Measurements from ENCODE around the gene WDR55.
A peak's percentile ranks its signal among the peaks of the same experiment; 100 is the strongest.

Gene WDR55

DNA sequence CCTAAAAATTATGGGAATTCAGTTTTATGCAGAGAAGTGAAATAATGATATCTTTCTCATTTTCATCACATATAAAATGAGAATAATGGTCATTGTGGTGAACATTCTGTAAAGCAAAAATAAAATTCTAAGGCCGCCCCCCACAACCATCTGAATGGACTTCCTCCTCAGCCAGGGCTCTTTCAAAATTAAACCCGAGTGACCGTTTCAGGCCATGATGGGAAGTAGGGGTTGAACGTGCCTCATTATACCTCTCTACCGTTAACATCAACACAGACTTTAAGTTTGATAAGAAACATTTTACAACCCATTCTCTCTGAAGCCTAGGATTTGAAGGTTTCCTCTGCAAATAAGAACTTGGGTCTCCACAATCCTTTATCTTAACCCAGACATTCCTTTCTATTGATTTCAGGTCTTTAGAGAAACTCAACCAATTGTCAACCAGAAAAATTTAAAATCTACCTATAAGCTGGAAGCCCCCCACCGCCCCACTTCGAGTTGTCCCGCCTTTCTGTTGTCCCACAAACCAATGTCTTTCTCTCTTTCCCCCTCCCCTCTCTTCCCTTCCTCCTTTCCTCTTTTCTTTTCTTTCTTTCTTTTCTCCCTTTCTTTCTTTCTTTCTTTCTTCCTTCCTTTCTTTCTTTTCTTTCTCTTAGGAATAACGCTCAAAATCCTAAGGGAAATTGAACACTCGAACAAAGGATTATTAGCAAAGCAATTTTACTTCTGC, 27.2 kb upstream of the WDR55 start:
- no peak for TF ChIP-seq FOXP2 (optimal IDR thresholded peaks at IDR 0.05; ENCODE audit: borderline replicate concordance, extremely low read depth, extremely low read length, insufficient read depth)
- TF ChIP-seq TAF1 (IDR thresholded peaks at IDR 0.05; ENCODE audit: borderline replicate concordance, insufficient read depth, low read length), result no peak

DNA sequence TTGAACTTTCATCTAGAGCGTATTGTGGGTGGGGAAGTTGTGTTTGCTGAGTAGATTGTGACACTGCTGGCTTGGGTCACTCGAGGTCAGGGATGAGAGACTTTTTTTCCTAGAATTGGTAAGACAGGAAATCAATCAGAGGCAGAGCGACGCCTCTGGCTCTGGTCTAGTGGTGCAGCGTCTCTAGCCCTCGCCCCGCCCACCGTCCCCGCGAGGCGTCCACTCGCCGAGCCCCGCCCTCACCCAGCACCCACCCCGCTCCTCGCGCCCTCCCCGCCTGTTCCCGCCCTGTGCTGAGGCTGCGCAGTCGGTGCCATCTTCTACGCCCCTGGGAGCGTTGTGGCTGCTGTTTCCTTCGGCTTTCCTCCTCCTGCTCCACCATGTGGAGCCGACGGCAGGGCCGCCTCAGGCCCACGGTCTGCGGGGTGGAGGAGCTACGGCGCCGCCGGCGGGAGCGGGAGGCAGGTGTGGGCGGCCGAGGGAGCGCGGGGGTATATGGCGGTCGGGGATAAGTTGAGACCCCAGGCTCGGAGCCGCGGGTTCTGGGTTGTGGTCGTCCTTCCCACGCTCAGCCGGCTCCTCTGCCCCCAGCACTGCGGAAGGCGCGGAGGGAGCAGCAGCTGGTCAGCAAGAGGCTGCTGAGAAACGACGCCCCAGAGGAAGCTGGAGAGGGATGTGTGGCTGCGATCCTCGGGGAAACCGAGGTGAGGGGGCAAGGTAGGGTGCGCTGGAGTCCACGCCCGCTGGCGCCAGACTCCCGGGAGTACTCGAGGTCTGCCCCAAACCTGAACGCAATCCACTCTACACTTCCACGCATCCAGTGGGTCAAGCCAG, 25.3 kb upstream of the WDR55 start, which contains the start of gene TMCO6:
Gene TMCO6 (plus strand): TSS at position 304 of the 834 bp plus-strand sequence. CDS start 77 bp downstream, at position 381.
- TF ChIP-seq FOXP2 (optimal IDR thresholded peaks at IDR 0.05; ENCODE audit: borderline replicate concordance, extremely low read depth, extremely low read length, insufficient read depth) (peak; percentile 37), POLR2AphosphoS5 (IDR thresholded peaks at IDR 0.05; ENCODE audit: low read depth, low read length) (peak; percentile 94), TAF1 (IDR thresholded peaks at IDR 0.05; ENCODE audit: borderline replicate concordance, insufficient read depth, low read length) (peak; percentile 74; the same call in 1 of the 2 replicates), SIN3A (IDR thresholded peaks at IDR 0.05; ENCODE audit: borderline replicate concordance, insufficient read depth, low read length) (0 out of 2 replicates have a peak, but pooled peaks have one; percentile 10)
- TF ChIP-seq, protein P1, sequence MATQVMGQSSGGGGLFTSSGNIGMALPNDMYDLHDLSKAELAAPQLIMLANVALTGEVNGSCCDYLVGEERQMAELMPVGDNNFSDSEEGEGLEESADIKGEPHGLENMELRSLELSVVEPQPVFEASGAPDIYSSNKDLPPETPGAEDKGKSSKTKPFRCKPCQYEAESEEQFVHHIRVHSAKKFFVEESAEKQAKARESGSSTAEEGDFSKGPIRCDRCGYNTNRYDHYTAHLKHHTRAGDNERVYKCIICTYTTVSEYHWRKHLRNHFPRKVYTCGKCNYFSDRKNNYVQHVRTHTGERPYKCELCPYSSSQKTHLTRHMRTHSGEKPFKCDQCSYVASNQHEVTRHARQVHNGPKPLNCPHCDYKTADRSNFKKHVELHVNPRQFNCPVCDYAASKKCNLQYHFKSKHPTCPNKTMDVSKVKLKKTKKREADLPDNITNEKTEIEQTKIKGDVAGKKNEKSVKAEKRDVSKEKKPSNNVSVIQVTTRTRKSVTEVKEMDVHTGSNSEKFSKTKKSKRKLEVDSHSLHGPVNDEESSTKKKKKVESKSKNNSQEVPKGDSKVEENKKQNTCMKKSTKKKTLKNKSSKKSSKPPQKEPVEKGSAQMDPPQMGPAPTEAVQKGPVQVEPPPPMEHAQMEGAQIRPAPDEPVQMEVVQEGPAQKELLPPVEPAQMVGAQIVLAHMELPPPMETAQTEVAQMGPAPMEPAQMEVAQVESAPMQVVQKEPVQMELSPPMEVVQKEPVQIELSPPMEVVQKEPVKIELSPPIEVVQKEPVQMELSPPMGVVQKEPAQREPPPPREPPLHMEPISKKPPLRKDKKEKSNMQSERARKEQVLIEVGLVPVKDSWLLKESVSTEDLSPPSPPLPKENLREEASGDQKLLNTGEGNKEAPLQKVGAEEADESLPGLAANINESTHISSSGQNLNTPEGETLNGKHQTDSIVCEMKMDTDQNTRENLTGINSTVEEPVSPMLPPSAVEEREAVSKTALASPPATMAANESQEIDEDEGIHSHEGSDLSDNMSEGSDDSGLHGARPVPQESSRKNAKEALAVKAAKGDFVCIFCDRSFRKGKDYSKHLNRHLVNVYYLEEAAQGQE (IDR thresholded peaks at IDR 0.05; ENCODE audit: insufficient read depth in 1 of 2, low read depth in 2 of 2, low read length in 2 of 2), result 0 out of 4 replicates have a peak, but pooled peaks of 1 of the 2 experiments have one; percentile 16

DNA sequence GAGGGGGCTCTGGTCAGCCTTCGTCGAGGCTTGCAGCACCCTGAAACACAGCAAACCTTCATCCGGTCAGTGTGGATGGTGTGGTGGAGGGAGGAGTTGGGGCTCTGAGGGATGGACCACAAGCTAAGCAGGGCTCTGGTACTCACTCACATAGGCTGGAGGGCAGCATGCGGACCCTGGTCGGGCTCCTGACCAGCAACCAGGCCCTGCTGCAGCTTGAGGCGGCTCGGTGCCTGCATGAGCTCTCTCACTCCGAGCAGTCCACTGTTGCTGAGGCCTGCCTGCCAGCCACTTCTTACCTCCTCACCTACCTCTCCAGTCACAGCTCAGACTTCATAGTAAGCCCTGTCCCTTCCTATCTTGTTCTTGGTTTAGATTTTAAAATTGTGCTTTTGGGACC, 23.0 kb upstream of the WDR55 start:
- TF ChIP-seq SIN3A (IDR thresholded peaks at IDR 0.05; ENCODE audit: borderline replicate concordance, insufficient read depth, low read length) (no peak), TAF1 (IDR thresholded peaks at IDR 0.05; ENCODE audit: borderline replicate concordance, insufficient read depth, low read length) (no peak), FOXP2 (optimal IDR thresholded peaks at IDR 0.05; ENCODE audit: borderline replicate concordance, extremely low read depth, extremely low read length, insufficient read depth) (no peak), POLR2AphosphoS5 (IDR thresholded peaks at IDR 0.05; ENCODE audit: low read depth, low read length) (no peak)
- TF ChIP-seq, protein P1 (IDR thresholded peaks at IDR 0.05; ENCODE audit: insufficient read depth in 1 of 2, low read depth in 2 of 2, low read length in 2 of 2), result no peak

DNA sequence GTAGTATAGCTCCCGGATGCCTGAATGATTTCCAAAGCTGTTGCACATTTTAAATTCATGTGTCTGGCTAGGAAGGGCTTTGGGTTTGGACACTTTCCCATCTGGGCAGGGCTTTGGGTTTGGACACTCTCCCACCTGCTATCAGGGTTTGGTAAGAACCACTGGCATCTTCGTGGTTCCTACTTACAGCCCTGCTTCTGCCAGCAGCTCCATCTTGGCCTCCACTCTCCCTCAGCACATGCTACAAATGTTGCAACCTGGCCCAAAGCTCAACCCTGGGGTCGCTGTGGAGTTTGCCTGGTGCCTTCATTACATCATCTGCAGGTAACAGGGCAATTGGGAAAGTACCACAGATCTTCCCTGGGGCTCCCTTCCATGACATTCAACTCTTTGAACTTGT, 22.0 kb upstream of the WDR55 start:
- TF ChIP-seq POLR2AphosphoS5 (IDR thresholded peaks at IDR 0.05; ENCODE audit: low read depth, low read length), result no peak
- TF ChIP-seq TAF1 (IDR thresholded peaks at IDR 0.05; ENCODE audit: borderline replicate concordance, insufficient read depth, low read length), result no peak

DNA sequence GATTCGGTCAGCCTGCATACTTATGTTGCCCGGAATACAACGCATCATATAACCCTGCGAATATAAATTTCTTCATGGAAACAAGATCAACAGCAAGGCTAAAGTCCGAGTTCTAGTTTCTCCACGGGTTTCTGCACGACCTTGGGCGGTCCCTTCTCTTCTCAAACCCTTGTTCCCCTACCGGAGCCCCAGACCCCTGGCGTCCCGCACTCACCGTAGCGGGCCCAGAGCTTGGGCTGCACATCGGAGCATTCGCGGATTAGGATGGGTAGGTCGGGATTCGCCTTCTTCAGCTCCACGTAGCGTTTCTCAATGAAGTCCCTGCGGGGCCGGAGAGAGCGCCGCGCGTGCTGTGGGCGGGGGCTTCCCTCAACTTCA, 17.7 kb upstream of the WDR55 start:
- TF ChIP-seq FOXP2 (optimal IDR thresholded peaks at IDR 0.05; ENCODE audit: borderline replicate concordance, extremely low read depth, extremely low read length, insufficient read depth) (no peak), SIN3A (IDR thresholded peaks at IDR 0.05; ENCODE audit: borderline replicate concordance, insufficient read depth, low read length) (no peak)
- TF ChIP-seq, protein P1 (IDR thresholded peaks at IDR 0.05; ENCODE audit: insufficient read depth in 1 of 2, low read depth in 2 of 2, low read length in 2 of 2), result no peak

DNA sequence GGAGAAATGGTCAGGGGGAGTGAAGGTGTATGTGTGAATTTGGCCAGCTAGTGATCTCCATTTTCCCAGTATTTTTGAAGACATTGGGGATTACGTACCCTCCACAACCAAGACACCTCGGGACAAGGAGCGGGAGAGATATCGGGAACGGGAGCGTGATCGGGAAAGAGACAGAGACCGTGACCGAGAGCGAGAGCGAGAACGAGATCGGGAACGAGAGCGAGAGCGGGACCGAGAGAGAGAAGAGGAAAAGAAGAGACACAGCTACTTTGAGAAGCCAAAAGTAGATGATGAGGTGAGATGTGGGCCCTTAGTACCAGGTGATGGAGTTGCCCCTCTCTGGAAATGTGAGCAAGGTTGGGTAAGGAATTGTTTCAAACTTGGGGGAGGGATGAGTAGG, 5.8 kb upstream of the WDR55 start:
- TF ChIP-seq TAF1 (IDR thresholded peaks at IDR 0.05; ENCODE audit: borderline replicate concordance, insufficient read depth, low read length) (no peak), FOXP2 (optimal IDR thresholded peaks at IDR 0.05; ENCODE audit: borderline replicate concordance, extremely low read depth, extremely low read length, insufficient read depth) (no peak), POLR2AphosphoS5 (IDR thresholded peaks at IDR 0.05; ENCODE audit: low read depth, low read length) (no peak), SIN3A (IDR thresholded peaks at IDR 0.05; ENCODE audit: borderline replicate concordance, insufficient read depth, low read length) (no peak)
- TF ChIP-seq, protein P1 (IDR thresholded peaks at IDR 0.05; ENCODE audit: insufficient read depth in 1 of 2, low read depth in 2 of 2, low read length in 2 of 2), result no peak
